ENCODE results near the gene NAPB. TPM values are rescaled to one million over a fixed set of nuclear protein-coding genes. Genes with fewer than 3 reads are reported as not detected.
A peak's percentile ranks its signal among the peaks of the same experiment; 100 is the strongest.

Gene NAPB
- total RNA-seq, 1 experiment from 2014 or later: 9.4 TPM

GRCh38 chr20:23386304-23387117 lies 34.8 kb downstream of the NAPB start:
- no peak for DNase-seq (ENCODE audit: low read depth, low spot score)
- in situ Hi-C loops (cut with HindIII; ENCODE audit: low pct_unique_long_range_greater_than_20kb, low sequenced_read_pairs): no loop called here

GRCh38 chr20:23381876-23382275 lies 39.4 kb downstream of the NAPB start:
- in situ Hi-C loops (cut with HindIII; ENCODE audit: low pct_unique_long_range_greater_than_20kb, low sequenced_read_pairs): no loop called here
- DNase-seq (ENCODE audit: low read depth, low spot score): no peak

GRCh38 chr20:23379772-23380171 lies 41.5 kb downstream of the NAPB start:
- in situ Hi-C loops (cut with HindIII; ENCODE audit: low pct_unique_long_range_greater_than_20kb, low sequenced_read_pairs): no loop called here
- no peak for DNase-seq (ENCODE audit: low read depth, low spot score)

GRCh38 chr20:23375827-23376226 lies 45.5 kb downstream of the NAPB start:
- in situ Hi-C loops (cut with HindIII; ENCODE audit: low pct_unique_long_range_greater_than_20kb, low sequenced_read_pairs): no loop called here
- DNase-seq (ENCODE audit: low read depth, low spot score): no peak

- in situ Hi-C loops (cut with HindIII; ENCODE audit: low pct_unique_long_range_greater_than_20kb, low sequenced_read_pairs): no loop called here
These were observed 46.8 kb downstream of the NAPB start for GRCh38 chr20:23374441-23374840.

GRCh38 chr20:23371496-23371895 lies 49.8 kb downstream of the NAPB start:
- no peak for DNase-seq (ENCODE audit: low read depth, low spot score)
- in situ Hi-C loops (cut with HindIII; ENCODE audit: low pct_unique_long_range_greater_than_20kb, low sequenced_read_pairs): no loop called here

More at GRCh38 chr20:23374441-23374840, 46.8 kb downstream of the NAPB start:
- DNase-seq (ENCODE audit: low read depth, low spot score): no peak

GRCh38 chr20:23370873-23371272 lies 50.4 kb downstream of the NAPB start:
- DNase-seq (ENCODE audit: low read depth, low spot score): no peak
- in situ Hi-C loops (cut with HindIII; ENCODE audit: low pct_unique_long_range_greater_than_20kb, low sequenced_read_pairs): no loop called here

- in situ Hi-C loops (cut with HindIII; ENCODE audit: low pct_unique_long_range_greater_than_20kb, low sequenced_read_pairs): no loop called here
- no peak for DNase-seq (ENCODE audit: low read depth, low spot score)
These were observed 51.0 kb downstream of the NAPB start for GRCh38 chr20:23370274-23370673.

GRCh38 chr20:23369072-23369823 lies 52.0 kb downstream of the NAPB start:
- in situ Hi-C loops (cut with HindIII; ENCODE audit: low pct_unique_long_range_greater_than_20kb, low sequenced_read_pairs): no loop called here
- no peak for DNase-seq (ENCODE audit: low read depth, low spot score)

GRCh38 chr20:23368316-23369071 lies 52.8 kb downstream of the NAPB start:
- in situ Hi-C loops (cut with HindIII; ENCODE audit: low pct_unique_long_range_greater_than_20kb, low sequenced_read_pairs): no loop called here

GRCh38 chr20:23367770-23368169 lies 53.5 kb downstream of the NAPB start:
- in situ Hi-C loops (cut with HindIII; ENCODE audit: low pct_unique_long_range_greater_than_20kb, low sequenced_read_pairs): no loop called here

More at GRCh38 chr20:23368316-23369071, 52.8 kb downstream of the NAPB start:
- DNase-seq (ENCODE audit: low read depth, low spot score): no peak

GRCh38 chr20:23366384-23366783 lies 54.9 kb downstream of the NAPB start:
- DNase-seq (ENCODE audit: low read depth, low spot score): peak; percentile 33
- in situ Hi-C loops (cut with HindIII; ENCODE audit: low pct_unique_long_range_greater_than_20kb, low sequenced_read_pairs): no loop called here

More at GRCh38 chr20:23367770-23368169, 53.5 kb downstream of the NAPB start:
- no peak for DNase-seq (ENCODE audit: low read depth, low spot score)

- in situ Hi-C loops (cut with HindIII; ENCODE audit: low pct_unique_long_range_greater_than_20kb, low sequenced_read_pairs): no loop called here
- DNase-seq (ENCODE audit: low read depth, low spot score): no peak
These were observed 55.7 kb downstream of the NAPB start for GRCh38 chr20:23365390-23366165.

- in situ Hi-C loops (cut with HindIII; ENCODE audit: low pct_unique_long_range_greater_than_20kb, low sequenced_read_pairs): no loop called here
- DNase-seq (ENCODE audit: low read depth, low spot score): no peak
These were observed 58.0 kb downstream of the NAPB start for GRCh38 chr20:23363257-23363649.

- DNase-seq (ENCODE audit: low read depth, low spot score): no peak
- in situ Hi-C loops (cut with HindIII; ENCODE audit: low pct_unique_long_range_greater_than_20kb, low sequenced_read_pairs): no loop called here
These were observed 58.7 kb downstream of the NAPB start for GRCh38 chr20:23362392-23363256.

GRCh38 chr20:23361476-23362391 lies 59.6 kb downstream of the NAPB start, which contains the start of gene GZF1:
Gene GZF1 (plus strand): TSS chr20:23362182. CDS start chr20:23364384, 2,202 bp downstream.
- in situ Hi-C loops (cut with HindIII; ENCODE audit: low pct_unique_long_range_greater_than_20kb, low sequenced_read_pairs): no loop called here

More at GRCh38 chr20:23361476-23362391, 59.6 kb downstream of the NAPB start, which contains the start of gene GZF1:
- peak; percentile 97 for DNase-seq (ENCODE audit: low read depth, low spot score)

Measured in SK-MEL-5 (cell line).